Kidney glomerular epithelial cell (primary cell): ENCODE data around the gene DENND2D.

ENCODE experiments used
- DNase-seq: peaks from one replicate; lab custom pipeline; 2025; lab: John Stamatoyannopoulos, UW

The DENND2D gene

DNA sequence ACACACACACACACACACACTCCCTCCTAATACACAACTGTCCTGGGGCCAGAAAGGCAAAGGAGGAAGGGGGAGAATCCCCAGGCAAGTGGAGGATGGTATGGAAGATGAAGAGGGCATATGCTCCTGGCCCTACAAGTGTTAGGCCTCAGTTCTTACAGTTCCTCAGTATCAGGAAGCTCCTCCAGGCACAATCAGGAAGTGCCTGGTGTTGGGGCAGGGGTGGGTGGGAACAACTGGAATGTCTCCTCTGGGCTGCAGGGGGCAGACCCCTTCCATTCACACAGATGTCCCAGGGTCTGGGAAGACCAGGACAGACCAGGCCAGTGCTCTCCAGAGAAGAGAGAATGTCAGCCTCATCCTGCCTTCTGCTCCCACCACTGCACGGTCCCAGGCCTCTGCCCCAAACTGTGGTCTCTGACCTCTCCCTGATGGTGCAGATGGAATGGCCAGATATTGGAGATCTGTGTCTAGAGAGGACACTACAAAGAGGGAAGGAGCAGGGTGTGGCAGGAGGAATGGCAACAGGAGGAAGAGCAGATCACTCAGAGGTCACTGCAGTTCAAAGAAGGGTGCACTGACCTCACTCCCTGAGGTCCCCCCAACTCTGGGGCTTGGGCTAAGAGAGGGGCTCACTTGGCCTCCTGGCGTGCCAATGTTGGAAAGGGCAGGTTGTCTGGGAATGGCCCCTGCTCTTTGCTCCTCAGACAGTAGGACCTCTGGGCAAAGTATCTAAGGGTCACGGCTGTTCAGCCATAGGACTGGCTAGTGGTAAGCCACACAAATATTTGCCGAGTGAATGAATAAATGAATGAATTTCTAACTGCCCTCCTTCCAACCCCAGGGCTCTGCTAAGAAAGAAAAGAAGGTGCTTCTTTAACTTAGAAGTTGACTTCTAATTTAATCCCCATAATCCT is 2.5 kb upstream of the DENND2D start:
- DNase-seq, result no peak

DNA sequence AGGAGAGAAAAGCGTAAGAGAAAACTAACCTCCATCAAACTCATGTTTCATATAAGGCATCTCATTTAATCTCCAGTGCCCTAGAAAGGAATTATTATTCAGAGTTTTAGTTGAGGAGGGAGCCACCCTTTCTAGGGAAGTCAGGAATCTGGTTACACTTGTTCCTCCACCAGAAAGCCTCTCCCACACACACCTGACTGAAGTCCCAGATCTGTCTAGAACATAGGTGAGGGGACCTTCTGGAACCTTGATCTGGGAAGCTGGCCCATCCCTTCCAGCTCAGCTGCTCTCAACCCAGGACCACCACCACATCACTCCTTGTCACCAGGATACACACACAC is 1.9 kb upstream of the DENND2D start:
- no peak for DNase-seq

- no peak for DNase-seq
Measured at GRCh38 chr1:111201275-111202090, 1.0 kb upstream of the DENND2D start.

DNA sequence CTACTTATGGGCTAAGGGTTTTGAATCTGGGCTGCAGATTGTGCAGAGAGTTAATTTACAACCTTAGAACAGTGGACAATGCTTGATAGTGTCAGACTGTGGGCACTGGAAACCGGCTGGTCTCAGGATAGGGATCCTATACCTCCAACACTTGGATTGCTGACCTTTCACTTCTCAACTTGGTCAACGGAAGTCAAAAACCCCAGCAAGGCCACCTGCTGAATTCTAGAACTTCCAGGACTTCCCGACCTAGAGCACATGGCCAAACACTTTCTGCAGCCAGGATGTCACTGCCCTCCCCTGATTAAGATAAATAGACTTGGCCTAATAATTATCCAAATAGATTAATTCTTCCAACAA is 336 bp upstream of the DENND2D start:
- no peak for DNase-seq

- DNase-seq, result no peak
Measured at GRCh38 chr1:111199329-111199728, 1.1 kb downstream of the DENND2D start.

DNA sequence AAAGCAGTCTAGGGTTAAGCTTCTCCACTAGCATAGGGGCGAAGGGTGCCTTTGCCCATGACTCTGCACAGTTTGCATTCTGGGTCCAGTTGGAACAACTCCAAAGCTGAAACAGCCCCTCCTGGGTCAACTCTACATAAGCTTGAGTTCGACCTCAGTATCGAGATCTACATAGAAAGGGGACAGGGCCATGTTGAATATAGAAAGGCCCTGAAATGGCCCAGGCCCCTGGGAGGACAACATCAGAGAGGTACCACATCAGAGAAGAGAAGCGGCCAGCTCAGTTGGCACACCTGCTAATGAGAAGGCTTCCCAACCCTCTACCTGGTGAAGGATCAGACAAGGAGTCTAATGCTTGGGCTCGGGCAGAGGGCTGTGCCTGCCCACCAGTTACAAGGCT is 1.6 kb downstream of the DENND2D start:
- DNase-seq, result no peak

GRCh38 chr1:111197598-111198284 is 2.7 kb downstream of the DENND2D start:
- no peak for DNase-seq

- DNase-seq, result no peak
Measured at GRCh38 chr1:111196213-111196612, 4.2 kb downstream of the DENND2D start.

- DNase-seq, result no peak
Measured at GRCh38 chr1:111195002-111195684, 5.3 kb downstream of the DENND2D start.

GRCh38 chr1:111193712-111194480 is 6.5 kb downstream of the DENND2D start:
- no peak for DNase-seq

GRCh38 chr1:111192658-111193519 is 7.6 kb downstream of the DENND2D start:
- DNase-seq, result no peak

GRCh38 chr1:111192074-111192473 is 8.4 kb downstream of the DENND2D start:
- DNase-seq, result no peak

DNA sequence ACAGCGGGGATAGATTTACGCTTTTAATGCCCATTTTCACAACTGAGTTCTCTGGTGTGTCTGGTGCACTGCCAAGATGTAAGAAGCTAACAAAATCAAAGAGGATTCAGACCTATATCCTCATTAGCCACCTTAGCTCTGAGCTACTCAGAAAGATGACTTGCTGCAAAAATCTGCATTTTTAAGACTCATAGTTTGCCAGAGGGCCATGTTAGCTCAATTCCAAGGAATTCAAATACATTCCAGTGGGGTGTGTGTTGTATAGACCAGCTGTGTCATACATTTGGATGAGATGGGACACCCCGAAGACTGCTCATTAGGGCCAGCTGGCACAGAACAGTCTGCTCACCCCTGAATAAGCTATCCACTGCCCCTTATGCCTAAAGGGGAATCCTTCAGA is 8.9 kb downstream of the DENND2D start:
- DNase-seq, result no peak

DNA sequence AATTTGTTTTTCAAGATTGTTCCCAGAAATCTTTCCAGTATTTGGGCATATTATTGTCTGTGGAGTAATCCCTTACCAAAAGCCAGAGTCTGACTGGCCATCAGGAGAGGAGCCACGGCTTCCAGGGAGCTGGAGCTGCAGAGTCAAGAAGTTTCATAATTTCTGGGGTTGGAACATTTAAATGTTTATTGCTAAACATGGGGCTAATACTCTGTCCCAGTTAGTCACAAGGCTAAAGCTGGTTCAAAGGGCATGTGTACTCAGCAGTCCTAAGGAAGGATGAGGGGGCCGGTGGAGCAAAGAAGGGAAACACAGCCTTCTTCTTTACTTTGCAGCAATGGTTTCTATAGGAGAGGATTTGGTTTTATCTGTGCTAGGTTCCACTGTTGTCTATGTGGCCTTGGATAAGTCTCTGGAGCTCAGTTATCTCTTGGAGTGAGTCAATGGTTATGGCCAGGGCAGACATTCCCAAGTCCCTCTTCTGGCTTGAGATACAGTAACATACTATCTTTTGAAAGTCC is 9.5 kb downstream of the DENND2D start:
- DNase-seq, result no peak

- DNase-seq, result no peak
Measured at GRCh38 chr1:111184663-111185062, 15.8 kb downstream of the DENND2D start.

DNA sequence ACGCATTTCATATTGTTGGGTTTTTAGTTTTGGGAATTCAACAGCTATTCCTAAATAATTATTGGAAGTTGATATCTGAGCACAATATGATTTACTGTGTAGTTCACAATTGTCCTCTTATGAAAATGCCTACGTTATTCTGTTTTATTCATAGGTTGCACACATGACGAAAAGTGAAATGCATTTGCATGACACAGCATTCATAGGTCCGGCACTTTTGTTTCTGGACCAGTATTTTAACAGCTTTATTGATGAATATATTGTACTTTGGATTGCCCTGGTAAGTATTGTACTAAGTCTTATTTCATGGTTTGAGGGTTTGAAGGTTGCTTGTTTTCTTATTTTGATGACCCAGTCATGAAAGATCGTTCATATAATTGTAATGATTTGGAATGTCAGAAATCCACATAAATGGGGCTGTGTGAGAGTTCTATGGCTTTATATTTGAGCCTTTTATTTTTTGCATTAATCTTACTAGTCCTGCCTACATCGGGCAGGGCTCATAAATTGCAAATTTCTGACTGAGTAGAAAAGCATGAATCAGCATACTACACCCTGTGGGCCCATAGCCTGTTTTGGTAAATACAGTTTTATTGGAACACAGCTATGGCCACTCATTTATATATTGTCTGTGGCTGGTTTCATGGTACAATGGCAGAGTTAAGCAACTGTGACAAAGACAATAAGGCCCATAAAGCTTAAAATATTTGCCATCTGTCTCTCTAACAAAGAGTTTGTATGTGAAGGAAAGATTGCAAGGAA is 17.0 kb downstream of the DENND2D start:
- DNase-seq, result no peak

GRCh38 chr1:111182052-111182451 is 18.4 kb downstream of the DENND2D start:
- DNase-seq, result no peak

DNA sequence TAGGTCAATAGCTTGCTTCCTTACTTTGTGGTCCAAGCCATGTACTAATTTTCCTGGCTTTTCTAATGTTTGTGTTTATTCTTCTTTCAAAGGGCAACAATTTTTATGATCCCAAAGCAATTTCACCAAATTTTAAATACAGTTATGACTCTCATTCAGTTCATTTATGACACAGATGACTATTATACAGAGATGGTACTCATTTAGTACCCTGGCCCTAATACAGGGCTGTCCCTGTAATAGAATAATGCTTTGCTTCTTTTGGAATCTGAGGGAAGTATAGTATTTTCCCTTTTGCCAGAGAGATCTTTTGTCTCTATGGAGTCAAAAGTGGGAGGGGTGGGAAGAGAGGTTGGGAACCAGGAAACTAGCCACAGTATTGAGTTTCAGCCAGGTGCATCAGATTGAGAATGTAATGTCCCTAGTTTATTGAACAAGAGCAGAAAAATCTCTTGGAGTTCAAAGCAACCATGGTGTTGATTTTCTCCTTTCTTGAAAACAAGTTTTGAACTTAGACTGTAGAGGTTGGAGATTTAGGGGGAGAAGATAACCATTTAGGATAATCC is 20.4 kb downstream of the DENND2D start:
- no peak for DNase-seq

- DNase-seq, result no peak
Measured at GRCh38 chr1:111176678-111177077, 23.8 kb downstream of the DENND2D start.
